Heart left ventricle (tissue), 13 donors: ENCODE results near the gene SAP30BP.

ENCODE experiments used
- POLR2A ChIP-seq, 2 donors: fragments of 450-650 bp; IDR thresholded peaks; one replicate each; pipeline ENCODE4 v1.6.1; 2017; ENCODE audit warnings: antibody characterized with exemption in 2 of 2, mild to moderate bottlenecking in 2 of 2, moderate library complexity in 2 of 2
- TF ChIP-seq, protein P1 (sequence below), 12 donors: fragments of 200-600 bp; sonication (generic) in 4 of 12; IDR thresholded peaks; one replicate each; pipeline versions ENCODE4 v1.5.0 to v1.8.0; 2018 to 2022; ENCODE audit warnings: antibody characterized with exemption in 12 of 12, mild to moderate bottlenecking in 5 of 12
- donor health status: ischemic (EF 13 %, LVEDD 7.1; RV severe dilation, severe dysfunction).
- donor health status: DM: no; HTN: yes; CAD: no.
- donor health status: DM: no; HTN: no; CAD: no.
- donor health status: ischemic (EF 25% LVEDD 6.9; RV normal size, moderate dysfunction).
- donor health status: ischemic (EF 25% LVEDD 5.7; RV mildly dilated, moderate dysfunction).
- donor health status: ischemic (EF 35%, LVEDD 5.7; RV mildly dilated, moderate dysfunction).
- donor health status: nonischemic (EF 11% LVEDD 7.7; RV severe dilation, severe dysfunction).
- donor health status: DM: yes; HTN: yes; CAD: no.
- donor health status: PGD.
- donor health status: ischemic (EF 29% LVEDD 5.4; RV normal size, mild dysfunction).
- donor health status: nonischemic (EF 23%, LVEDD 6.1; RV moderate dilation, normal function).

DNA sequence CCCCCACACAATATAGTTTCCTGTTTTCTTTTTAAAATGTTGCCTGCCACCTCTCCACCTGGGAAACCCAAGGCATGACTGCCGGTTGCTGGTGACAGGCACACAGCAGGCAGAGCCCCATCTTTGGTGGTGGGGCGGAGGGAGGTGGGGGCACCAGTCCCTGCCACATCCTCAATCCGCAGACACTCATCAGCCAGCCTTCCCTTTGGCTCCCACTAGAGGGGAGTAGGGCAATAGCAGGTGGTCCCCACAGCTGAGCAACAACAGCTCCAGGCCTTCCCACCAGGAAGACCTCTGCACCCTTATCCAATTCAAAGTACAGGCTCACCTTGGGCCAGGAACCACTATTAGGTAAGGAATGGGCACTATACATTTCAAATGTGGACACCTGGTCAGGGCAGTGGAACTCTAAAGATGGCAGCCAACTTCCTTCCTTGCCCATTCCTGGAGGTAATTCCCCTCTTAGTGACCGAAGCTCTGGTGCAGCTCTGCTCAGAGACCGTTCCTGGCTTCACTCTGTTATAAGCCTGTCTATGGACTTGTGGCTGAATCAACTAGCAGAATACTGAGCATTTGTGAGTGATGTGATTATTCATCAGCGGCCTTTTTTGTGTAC, 14.1 kb upstream of the SAP30BP start:
- TF ChIP-seq, protein P1, sequence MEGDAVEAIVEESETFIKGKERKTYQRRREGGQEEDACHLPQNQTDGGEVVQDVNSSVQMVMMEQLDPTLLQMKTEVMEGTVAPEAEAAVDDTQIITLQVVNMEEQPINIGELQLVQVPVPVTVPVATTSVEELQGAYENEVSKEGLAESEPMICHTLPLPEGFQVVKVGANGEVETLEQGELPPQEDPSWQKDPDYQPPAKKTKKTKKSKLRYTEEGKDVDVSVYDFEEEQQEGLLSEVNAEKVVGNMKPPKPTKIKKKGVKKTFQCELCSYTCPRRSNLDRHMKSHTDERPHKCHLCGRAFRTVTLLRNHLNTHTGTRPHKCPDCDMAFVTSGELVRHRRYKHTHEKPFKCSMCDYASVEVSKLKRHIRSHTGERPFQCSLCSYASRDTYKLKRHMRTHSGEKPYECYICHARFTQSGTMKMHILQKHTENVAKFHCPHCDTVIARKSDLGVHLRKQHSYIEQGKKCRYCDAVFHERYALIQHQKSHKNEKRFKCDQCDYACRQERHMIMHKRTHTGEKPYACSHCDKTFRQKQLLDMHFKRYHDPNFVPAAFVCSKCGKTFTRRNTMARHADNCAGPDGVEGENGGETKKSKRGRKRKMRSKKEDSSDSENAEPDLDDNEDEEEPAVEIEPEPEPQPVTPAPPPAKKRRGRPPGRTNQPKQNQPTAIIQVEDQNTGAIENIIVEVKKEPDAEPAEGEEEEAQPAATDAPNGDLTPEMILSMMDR (IDR thresholded peaks at IDR 0.05), result peak; percentile 50 to 73 (median 60)
- no peak for TF ChIP-seq POLR2A (IDR thresholded peaks at IDR 0.05)
